Stimulated activated CD4-positive, alpha-beta T cell treated with anti-CD3 and anti-CD28 coated beads, Interleukin-15, amount 100 ng/mL, for 1 hour (primary cell): Measurements from ENCODE around the gene CDH13.

Experiments used
- DNase-seq, 2 donors: peaks; one replicate each; pipeline ENCODE4 v3.0.0-alpha.2; 2020; ENCODE audit warnings: low read depth in 1 of 2, low spot score in 1 of 2

The CDH13 gene

GRCh38 chr16:83689385-83689831 is 1062.6 kb downstream of the CDH13 start:
- DNase-seq, result no peak

GRCh38 chr16:83692224-83692623 is 1065.5 kb downstream of the CDH13 start:
- no peak for DNase-seq

- DNase-seq, result no peak
These were observed 1072.2 kb downstream of the CDH13 start for GRCh38 chr16:83698964-83699363.

- DNase-seq, result no peak
These were observed 1073.0 kb downstream of the CDH13 start for GRCh38 chr16:83699817-83700216.

GRCh38 chr16:83700918-83701317 is 1074.1 kb downstream of the CDH13 start:
- DNase-seq, result no peak

- no peak for DNase-seq
These were observed 1074.7 kb downstream of the CDH13 start for GRCh38 chr16:83701494-83701893.

- DNase-seq, result no peak
These were observed 1077.9 kb downstream of the CDH13 start for GRCh38 chr16:83704656-83705055.

GRCh38 chr16:83705856-83706255 is 1079.1 kb downstream of the CDH13 start:
- no peak for DNase-seq

GRCh38 chr16:83706394-83706793 is 1079.6 kb downstream of the CDH13 start:
- no peak for DNase-seq

- no peak for DNase-seq
These were observed 1084.3 kb downstream of the CDH13 start for GRCh38 chr16:83711069-83711468.

- DNase-seq, result no peak
These were observed 1086.8 kb downstream of the CDH13 start for GRCh38 chr16:83713597-83713996.

GRCh38 chr16:83714286-83714685 is 1087.5 kb downstream of the CDH13 start:
- DNase-seq, result no peak

GRCh38 chr16:83715217-83715920 is 1088.6 kb downstream of the CDH13 start:
- no peak for DNase-seq

GRCh38 chr16:83717308-83717707 is 1090.5 kb downstream of the CDH13 start:
- DNase-seq, result no peak

GRCh38 chr16:83717814-83718213 is 1091.0 kb downstream of the CDH13 start:
- no peak for DNase-seq

- no peak for DNase-seq
These were observed 1093.4 kb downstream of the CDH13 start for GRCh38 chr16:83720213-83720612.

GRCh38 chr16:83720981-83721380 is 1094.2 kb downstream of the CDH13 start:
- no peak for DNase-seq

GRCh38 chr16:83721676-83722075 is 1094.9 kb downstream of the CDH13 start:
- no peak for DNase-seq

GRCh38 chr16:83722456-83723183 is 1095.9 kb downstream of the CDH13 start:
- DNase-seq, result no peak

GRCh38 chr16:83723244-83723643 is 1096.5 kb downstream of the CDH13 start:
- no peak for DNase-seq

- DNase-seq, result no peak
These were observed 1097.1 kb downstream of the CDH13 start for GRCh38 chr16:83723901-83724300.

GRCh38 chr16:83724585-83724984 is 1097.8 kb downstream of the CDH13 start:
- no peak for DNase-seq

- DNase-seq, result no peak
These were observed 1098.5 kb downstream of the CDH13 start for GRCh38 chr16:83725313-83725712.
